Muscle layer of colon (tissue), 2 donors: Measurements from ENCODE around the gene TMEM245.
A peak's percentile ranks its signal among the peaks of the same experiment; 100 is the strongest.
"Not testable (repeated sequence)": the region's sequence is repeated elsewhere in the genome, so short reads cannot be mapped to it uniquely, and the experiment has no call there.

ENCODE experiments used
- H3K27ac ChIP-seq: one replicate; pipeline ENCODE4 v1.7.0; 2013; ENCODE audit warnings: low read depth, mild to moderate bottlenecking, low read length, moderate library complexity
- H3K27me3 ChIP-seq, 2 donors: one replicate each; pipeline ENCODE4 v1.7.0; 2013; ENCODE audit warnings: low read length in 2 of 2, mild to moderate bottlenecking in 2 of 2; ENCODE audit not compliant: insufficient read depth in 2 of 2, control insufficient read depth in 1 of 2
- H3K36me3 ChIP-seq: one replicate; pipeline ENCODE4 v1.7.0; 2013; ENCODE audit warnings: mild to moderate bottlenecking, low read length; ENCODE audit not compliant: insufficient read depth
- H3K4me1 ChIP-seq: one replicate; pipeline ENCODE4 v1.7.0; 2013; ENCODE audit warnings: mild to moderate bottlenecking, low read length; ENCODE audit not compliant: insufficient read depth
- H3K4me3 ChIP-seq, 2 donors: one replicate each; pipeline ENCODE4 v1.7.0; 2013; ENCODE audit warnings: low read length in 2 of 2, low read depth in 1 of 2, mild to moderate bottlenecking in 1 of 2, moderate library complexity in 1 of 2
- H3K9ac ChIP-seq: one replicate; pipeline ENCODE4 v1.7.0; 2013; ENCODE audit warnings: low read length
- H3K9me3 ChIP-seq: one replicate; pipeline ENCODE4 v1.7.0; 2013; ENCODE audit warnings: mild to moderate bottlenecking, low read length
- donor health status: abdominal sarcoma.
- donor health status: Adenocarcinoma of cecum.

Gene TMEM245

GRCh38 chr9:109129470-109130197 lies 9.9 kb upstream of the TMEM245 start:
- Histone ChIP-seq H3K4me3 (no peak overlapping the region), H3K27me3 (no peaks in the 10 kb centered on the region), H3K9ac (no peak overlapping the region), H3K4me1 (no peaks in the 10 kb centered on the region), H3K9me3 (no peaks in the 10 kb centered on the region), H3K27ac (no peak overlapping the region), H3K36me3 (no peaks in the 10 kb centered on the region)

GRCh38 chr9:109126671-109127070 lies 6.9 kb upstream of the TMEM245 start:
- H3K27me3 ChIP-seq, H3K9me3 ChIP-seq, H3K36me3 ChIP-seq, H3K4me3 ChIP-seq, H3K9ac ChIP-seq, H3K27ac ChIP-seq, H3K4me1 ChIP-seq: not testable (repeated sequence)

GRCh38 chr9:109124121-109124520 lies 4.4 kb upstream of the TMEM245 start:
- Histone ChIP-seq H3K4me3 (no peak overlapping the region), H3K9ac (no peak overlapping the region), H3K36me3 (no peaks in the 10 kb centered on the region), H3K4me1 (peaks cover 5% of the 10 kb centered on the region), H3K27me3 (no peaks in the 10 kb centered on the region), H3K27ac (no peak overlapping the region), H3K9me3 (no peaks in the 10 kb centered on the region)

- peaks cover 7% of the 10 kb centered on the region for H3K4me1 ChIP-seq
- H3K27me3 ChIP-seq: no peaks in the 10 kb centered on the region
- no peak overlapping the region for H3K4me3 ChIP-seq
- H3K9me3 ChIP-seq: no peaks in the 10 kb centered on the region
- H3K9ac ChIP-seq: no peak overlapping the region
- no peak overlapping the region for H3K27ac ChIP-seq
- H3K36me3 ChIP-seq: no peaks in the 10 kb centered on the region
These were observed 3.2 kb upstream of the TMEM245 start for GRCh38 chr9:109122726-109123621.

GRCh38 chr9:109121232-109121796 lies 1.6 kb upstream of the TMEM245 start:
- H3K4me3 ChIP-seq: no peak overlapping the region
- H3K36me3 ChIP-seq: no peaks in the 10 kb centered on the region
- no peaks in the 10 kb centered on the region for H3K9me3 ChIP-seq
- no peak overlapping the region for H3K9ac ChIP-seq
- H3K27me3 ChIP-seq: no peaks in the 10 kb centered on the region
- H3K27ac ChIP-seq: no peak overlapping the region
- peaks cover 18% of the 10 kb centered on the region for H3K4me1 ChIP-seq

DNA sequence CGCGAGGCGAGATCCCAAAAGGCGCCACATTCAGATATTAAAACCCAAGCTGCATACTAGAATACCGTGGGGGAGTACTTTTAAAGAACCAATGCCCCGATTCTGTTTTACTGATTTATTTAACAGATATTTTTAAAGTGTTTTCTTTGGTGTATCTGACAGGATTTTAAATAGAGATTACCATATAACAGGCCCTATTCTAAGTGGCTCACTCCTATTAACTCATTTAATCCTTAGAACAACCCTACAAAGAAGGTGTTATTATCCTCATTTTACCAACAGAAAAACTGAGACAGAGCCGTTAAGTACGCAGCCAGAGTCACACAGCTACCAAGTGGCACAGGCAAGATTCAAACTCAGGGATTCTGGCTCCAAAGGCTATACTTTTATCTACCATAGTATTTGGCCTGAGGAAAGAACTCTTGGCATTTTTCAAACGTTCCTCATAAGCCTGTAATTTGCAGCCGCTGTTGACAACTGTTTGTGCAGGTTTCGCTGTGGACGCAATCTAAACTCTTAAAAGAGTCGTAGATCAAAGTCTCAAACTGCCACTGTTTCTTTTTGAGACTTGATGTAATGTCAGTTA lies 550 bp upstream of the TMEM245 start:
- no peak overlapping the region for H3K27ac ChIP-seq
- H3K36me3 ChIP-seq: no peaks in the 10 kb centered on the region
- no peak overlapping the region for H3K4me3 ChIP-seq
- H3K9me3 ChIP-seq: no peaks in the 10 kb centered on the region
- H3K4me1 ChIP-seq: peaks cover 27% of the 10 kb centered on the region
- no peaks in the 10 kb centered on the region for H3K27me3 ChIP-seq
- H3K9ac ChIP-seq: no peak overlapping the region

GRCh38 chr9:109118808-109119438 lies 824 bp downstream of the TMEM245 start:
- Histone ChIP-seq H3K9ac (peak overlapping the region; percentile 47), H3K27ac (peak overlapping the region; percentile 87), H3K9me3 (no peaks in the 10 kb centered on the region), H3K36me3 (no peaks in the 10 kb centered on the region), H3K4me3 (peak overlapping the region; percentile 92), H3K4me1 (peaks cover 40% of the 10 kb centered on the region), H3K27me3 (no peaks in the 10 kb centered on the region)

GRCh38 chr9:109117856-109118807 lies 1.6 kb downstream of the TMEM245 start:
- Histone ChIP-seq H3K27ac (peak overlapping the region; percentile 87), H3K36me3 (no peaks in the 10 kb centered on the region), H3K27me3 (no peaks in the 10 kb centered on the region), H3K4me1 (peaks cover 48% of the 10 kb centered on the region), H3K9ac (peak overlapping the region; percentile 47), H3K4me3 (peak overlapping the region; percentile 92), H3K9me3 (no peaks in the 10 kb centered on the region)

DNA sequence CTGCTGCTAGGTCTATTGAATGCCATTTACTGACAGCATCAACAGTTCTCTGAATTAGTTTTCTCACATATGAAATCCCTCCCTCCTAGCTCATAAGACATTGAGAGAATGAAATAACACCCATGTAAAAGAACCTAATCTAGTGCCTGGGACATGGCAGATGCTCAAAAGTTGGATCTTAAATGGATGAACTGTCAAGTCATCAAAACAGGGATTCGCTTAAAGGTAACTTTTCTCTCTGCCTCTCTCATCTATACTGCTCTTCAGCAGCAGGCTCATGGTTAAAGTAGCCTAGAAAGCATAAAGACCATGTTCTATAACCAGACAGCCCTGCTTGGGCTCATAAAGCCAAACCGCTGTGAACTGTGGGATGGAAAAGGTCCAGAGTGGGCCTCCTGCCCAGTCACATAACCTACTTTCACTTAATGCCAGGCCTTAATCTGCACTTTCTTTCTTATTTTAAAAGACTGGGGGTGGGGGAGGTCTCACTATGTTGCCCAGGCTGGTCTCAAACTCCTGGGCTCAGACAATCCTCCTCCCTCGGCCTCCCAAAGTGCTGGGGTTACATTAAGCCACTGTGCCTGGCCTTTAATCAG lies 3.7 kb downstream of the TMEM245 start:
- Histone ChIP-seq H3K4me1 (peaks cover 61% of the 10 kb centered on the region), H3K36me3 (no peaks in the 10 kb centered on the region), H3K4me3 (no peak overlapping the region), H3K9ac (no peak overlapping the region), H3K27ac (peak overlapping the region; percentile 48), H3K9me3 (no peaks in the 10 kb centered on the region), H3K27me3 (no peaks in the 10 kb centered on the region)

DNA sequence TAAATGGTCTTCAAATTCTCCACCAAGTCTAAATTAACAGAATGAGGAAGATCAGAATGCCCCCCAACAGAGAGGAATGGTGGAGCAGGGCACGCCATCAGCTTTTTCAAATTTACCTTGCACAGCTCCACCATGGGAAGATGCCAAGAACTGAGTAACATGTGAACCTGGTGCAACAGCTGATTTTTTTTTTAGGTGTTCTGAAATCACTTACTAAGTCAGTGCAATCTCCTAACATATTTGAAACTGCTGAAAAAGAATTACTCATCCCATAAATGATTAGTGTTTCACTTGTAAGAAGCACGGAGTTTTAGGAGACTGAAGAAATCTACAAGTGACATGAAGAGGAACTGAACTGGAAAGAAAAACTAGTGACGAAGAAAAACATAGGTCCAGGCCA lies 5.1 kb downstream of the TMEM245 start:
- peaks cover 60% of the 10 kb centered on the region for H3K4me1 ChIP-seq
- H3K4me3 ChIP-seq: no peak overlapping the region
- H3K27ac ChIP-seq: no peak overlapping the region
- no peaks in the 10 kb centered on the region for H3K36me3 ChIP-seq
- no peak overlapping the region for H3K9ac ChIP-seq
- no peaks in the 10 kb centered on the region for H3K9me3 ChIP-seq
- H3K27me3 ChIP-seq: no peaks in the 10 kb centered on the region
